Dedifferentiated amniotic fluid mesenchymal stem cell (primary cell): ENCODE data around the gene NEU4.

Source experiments
- DNase-seq: peaks from one replicate; pipeline ENCODE4 v3.0.0-alpha.2; 2016; ENCODE audit errors: extremely low spot score

NEU4 gene

DNA sequence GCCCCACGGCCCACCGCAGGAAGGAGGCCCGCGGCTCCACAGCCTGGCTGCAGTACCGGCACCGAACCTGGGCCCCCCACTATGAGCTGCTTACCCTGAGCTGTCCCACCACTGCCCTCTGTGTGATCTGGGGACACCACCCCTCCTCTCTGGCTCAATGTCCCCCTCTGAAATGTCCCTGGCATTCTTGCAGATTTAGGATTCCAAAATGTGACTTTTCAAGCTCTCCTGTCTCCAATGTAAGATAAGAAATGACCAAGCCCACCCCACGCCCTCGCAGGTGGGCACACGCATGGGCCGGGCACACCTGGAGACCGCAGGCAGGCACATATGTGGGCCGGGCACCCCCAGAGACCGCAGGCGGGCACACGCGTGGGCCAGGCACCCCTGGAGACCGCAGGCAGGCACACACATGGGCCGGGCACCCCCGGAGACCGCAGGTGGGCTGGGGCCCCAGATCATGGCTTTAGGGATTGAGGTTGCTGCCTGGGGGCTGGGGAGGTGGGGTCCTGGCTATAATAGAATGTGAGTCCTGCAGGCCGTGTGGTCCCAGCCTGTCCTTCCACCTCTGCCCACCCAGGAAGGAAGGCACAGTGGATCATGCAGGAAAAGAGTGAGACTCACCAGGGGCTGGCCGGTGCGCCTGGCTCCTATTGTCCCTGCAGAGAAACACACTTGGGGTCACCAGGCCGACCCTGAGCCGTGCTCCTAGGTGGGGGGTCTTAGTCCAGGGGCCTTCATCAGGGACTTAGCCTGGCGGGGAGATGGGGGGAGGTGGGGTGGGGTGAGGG is 42.5 kb downstream of the NEU4 start:
- no peak for DNase-seq

DNA sequence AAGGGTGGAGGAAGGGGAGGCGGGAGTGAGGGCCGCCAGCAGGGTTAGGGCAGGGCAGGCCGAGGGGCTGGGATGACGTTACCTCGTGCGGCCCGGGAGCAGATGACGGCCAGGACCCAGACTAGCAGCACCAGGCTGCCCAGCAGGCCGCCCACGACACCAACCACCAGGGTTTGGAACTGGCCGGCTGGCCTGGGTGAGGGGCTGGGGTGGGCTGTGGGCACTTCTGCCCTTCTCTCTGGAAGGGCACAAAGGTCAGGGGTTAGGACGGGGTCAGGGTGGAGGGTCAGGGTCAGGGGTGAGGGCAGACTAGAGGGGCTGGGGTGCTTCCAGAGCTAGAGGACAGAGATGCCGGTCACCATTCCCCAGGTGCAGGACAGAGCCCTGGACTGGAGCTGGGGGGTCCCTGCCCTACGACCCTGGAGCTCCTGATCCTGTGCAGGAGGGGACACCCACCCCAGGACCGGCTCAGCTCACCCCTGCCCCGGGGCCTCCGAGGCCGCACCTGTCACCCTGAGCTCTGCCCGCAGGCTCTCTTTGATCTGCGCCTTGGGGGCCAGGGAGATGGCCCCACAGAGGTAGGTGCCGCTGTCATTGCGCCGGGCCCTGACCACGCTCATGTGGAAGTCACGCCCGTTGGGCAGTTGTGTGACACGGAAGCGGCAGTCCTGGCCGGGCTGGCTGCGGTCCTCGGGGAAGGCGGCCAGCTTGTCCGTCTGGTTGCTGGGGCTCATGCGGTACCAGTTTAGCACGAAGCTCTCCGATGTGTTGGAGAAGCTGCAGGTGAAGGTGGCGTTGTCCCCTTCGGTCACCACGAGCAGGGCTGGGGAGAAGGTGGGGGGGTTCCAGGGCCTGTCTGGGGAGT is 43.4 kb downstream of the NEU4 start:
- no peak for DNase-seq

- DNase-seq: no peak
Measured at GRCh38 chr2:241852981-241853631, 44.1 kb downstream of the NEU4 start.

DNA sequence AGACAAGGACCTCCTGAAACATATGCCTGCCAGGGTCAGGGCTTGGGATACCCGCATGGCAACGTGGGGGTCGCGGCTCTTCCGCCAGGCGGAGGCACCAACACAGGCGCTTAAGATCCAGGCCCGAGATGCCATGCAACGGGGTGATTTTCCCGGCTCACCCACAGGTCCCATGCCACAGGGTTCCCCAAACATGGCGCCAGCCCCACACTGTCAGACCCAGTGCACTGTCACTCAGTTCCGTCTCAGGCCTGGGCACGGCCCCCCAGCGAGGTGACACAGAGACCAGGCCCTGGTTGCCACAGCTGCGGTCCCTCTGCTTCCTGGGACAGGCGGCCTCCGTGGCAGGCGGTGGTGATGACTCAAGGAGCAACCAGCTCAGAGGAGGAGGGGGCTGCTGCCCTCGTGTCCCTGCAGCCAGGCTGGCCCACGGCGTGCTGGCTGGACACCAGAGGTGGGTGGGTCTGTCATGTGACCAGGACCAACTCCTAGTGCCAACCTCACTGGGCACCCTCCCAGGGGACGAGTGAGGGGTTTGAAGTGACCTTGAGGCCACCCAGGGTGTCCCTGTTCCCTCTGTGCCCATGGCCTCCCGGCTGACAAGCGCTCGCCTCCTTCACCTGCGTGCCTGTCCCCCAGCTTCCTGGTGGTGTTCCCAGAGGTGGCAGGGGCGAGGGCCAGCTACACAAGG is 44.8 kb downstream of the NEU4 start:
- DNase-seq: no peak

DNA sequence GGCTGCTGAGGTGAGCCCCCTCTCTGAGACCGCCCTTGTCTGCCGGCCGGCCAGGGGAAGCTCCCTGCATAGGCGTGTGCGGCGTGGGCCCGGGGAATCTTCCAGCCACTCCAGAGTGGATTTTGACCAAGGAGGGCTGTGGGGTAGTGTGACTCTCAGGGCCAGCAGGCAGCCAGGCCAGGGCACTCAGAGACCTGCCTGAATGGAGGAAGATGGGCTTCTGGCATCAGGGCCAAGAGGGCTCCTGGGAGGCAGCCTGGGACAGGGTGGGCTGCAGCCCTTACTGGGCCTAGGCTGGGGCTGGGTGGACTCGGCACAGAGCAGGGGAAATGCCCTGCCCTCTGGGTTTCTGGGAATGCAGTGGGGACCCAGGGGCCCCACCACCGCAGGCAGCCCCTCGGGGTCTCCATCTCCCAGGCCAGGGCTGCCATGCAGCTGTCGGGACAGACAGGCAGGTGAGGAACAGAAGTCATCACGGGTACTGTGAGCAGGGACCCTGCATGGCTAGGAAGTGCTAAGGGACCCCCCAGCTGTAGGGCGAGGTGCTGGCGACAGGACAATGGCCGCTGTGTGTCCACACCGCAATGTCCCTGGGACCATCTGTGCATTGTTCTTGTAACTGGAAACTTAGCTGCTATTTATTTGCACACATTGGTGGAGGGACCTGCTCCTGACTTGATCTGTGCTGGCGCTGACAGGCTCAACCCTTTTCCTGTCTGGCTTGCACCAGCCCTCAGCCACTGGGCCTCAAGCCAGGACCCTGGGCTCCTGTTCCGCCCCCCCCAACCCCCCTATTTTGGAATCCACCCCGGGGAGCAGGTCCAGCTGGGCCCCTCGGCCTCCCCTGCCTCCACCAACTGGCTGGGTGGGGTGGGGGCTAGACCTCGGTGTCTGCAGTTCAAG is 45.6 kb downstream of the NEU4 start:
- DNase-seq: no peak

GRCh38 chr2:241855245-241855887 is 46.4 kb downstream of the NEU4 start:
- DNase-seq: no peak

DNA sequence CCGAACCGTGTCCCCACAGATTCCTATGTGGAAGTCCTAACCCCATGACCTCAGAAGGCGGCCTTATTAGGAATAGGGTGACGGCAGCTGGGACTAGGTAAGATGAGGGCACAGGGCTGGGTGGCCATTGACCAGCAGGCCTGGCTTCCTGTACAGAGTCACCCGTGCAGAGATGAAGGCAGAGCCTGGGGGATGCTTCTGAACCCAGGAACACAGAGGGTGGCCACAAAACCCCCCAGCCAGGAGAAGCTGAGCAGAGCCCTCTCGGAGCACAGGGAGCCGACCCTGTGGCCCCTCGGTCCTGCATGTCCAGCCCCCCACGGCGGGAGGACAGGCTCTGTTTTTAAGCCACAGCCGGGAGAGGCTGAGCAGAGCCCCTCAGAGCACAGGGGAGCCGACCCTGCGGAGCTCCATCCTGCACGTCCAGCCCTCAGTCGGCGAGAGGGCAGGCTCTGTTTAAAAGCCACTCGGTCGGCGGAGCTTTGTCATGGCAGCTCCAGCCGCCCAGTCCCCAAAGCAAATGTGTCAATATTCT is 47.0 kb downstream of the NEU4 start:
- no peak for DNase-seq

- no peak for DNase-seq
Measured at GRCh38 chr2:241857041-241857541, 48.1 kb downstream of the NEU4 start.

GRCh38 chr2:241857572-241858121 is 48.7 kb downstream of the NEU4 start:
- no peak for DNase-seq

DNA sequence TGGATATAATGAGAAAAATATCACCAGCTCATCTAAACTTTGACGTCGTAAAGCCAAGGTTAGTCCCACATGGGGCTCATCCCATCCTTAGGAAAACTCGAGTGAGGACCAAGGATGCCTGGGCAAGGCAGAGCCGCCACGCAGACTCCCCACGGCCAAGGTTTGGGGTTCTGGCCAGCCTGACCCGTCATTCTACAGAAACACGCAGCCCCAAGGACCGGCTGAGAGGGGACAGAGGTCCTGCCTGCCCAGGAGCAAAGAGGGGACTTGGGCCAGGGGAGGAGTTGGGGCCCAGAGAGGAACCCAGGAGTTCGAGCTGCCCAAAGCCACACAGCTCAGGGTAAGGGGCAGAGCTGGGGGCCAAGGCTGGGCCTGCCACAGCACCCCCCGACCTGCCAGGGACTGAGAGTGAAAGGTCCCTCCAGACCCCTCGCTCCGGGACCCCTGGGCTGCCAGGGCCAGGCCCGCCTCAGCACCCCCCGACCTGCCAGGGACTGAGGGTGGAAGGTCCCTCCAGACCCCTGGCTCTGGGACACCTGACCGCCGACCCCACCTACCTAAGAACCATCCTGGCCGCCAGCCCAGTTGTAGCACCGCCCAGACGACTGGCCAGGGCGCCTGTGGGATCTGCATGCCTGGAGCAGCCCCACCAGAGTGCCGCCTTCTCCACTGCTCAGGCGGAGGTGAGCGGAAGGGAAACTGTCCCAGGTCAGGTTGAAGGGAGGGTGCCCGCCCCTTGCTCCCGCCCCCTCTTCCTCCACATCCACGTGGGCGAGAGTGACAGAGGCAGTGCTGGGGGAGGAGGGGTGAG is 49.4 kb downstream of the NEU4 start, which contains the start of gene PDCD1:
Gene PDCD1 (minus strand): TSS at position 689 of the 811 bp plus-strand sequence. CDS start 56 bp downstream, at position 633.
- no peak for DNase-seq

- no peak for DNase-seq
Measured at GRCh38 chr2:241859017-241859435, 50.0 kb downstream of the NEU4 start.

GRCh38 chr2:241859436-241860183 is 50.6 kb downstream of the NEU4 start:
- DNase-seq: no peak

DNA sequence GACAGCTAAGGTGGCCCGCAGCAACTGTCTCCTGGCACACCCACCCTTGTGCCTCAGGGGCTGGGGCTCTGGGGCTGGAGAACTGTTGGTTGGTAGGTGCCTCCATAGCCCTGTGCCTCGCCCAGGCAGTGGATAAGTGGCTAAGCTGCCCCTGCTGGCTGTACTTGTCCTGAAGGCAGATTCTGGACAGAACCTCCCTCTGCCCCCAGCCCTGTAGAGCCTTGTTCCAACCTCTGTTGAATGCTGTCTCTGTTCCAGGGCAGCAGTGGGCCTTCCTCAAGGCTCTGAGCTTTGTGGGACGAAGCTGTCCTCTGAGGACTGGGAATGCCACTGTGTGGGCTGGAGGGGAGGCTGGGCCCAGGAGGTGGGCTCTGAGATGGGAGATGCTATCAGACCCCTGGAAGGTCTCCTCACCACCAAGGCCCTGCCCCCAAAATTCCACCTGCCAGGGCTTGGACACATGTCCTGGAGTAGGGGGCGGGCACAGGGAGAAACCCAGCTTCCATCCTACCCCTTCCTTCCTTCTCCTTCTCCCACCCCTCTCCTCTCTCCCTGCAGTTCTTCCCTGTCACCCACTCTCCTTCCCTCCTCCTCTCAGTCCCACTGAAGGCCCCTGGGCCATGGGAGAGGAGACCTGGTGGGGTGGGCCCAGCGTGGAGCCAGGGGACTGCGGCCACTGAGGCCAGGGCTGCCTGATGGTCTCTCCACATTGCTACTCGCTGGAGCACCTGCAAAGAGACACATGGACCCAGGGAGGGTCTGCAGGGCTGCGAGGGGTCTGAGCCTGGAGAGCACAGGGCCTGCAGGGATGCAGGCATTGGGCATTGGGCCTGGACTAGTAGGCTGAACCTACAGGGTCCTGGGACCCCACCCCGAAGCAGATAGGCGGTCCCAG is 51.4 kb downstream of the NEU4 start:
- DNase-seq: no peak

DNA sequence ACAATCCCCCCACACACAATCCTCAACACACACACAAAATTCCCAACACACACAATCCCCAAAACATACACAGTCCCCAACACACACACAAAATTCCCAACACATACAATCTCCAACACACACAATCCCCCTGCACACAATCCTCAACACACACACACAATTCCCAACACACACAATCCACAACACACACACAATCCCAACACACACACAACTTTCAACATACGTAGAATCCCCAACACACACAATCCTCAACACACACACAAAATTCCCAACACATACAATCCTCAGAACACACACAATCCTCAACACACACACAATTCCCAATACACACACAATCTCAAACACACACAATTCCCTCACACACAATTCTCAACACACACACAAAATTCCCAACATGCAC is 52.3 kb downstream of the NEU4 start:
- DNase-seq: no peak

DNA sequence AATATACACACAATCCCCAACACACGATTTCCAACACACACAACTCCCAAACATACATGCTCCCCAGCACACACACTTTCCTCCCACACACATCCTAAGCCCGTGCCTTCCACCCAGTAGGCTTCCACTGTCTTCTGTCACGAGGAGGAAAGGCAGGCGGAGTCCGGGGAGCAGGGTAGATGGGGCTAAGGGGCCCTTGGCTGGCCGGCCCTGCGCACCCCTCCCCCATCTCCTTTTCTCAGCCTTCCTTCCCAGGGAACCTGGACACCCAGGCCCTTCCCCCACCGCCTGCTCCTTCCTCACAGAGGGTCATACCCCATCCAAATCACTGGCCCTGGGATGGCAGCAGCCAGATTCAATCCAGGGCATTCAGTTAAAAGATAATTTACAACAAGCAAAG is 53.1 kb downstream of the NEU4 start:
- no peak for DNase-seq

DNA sequence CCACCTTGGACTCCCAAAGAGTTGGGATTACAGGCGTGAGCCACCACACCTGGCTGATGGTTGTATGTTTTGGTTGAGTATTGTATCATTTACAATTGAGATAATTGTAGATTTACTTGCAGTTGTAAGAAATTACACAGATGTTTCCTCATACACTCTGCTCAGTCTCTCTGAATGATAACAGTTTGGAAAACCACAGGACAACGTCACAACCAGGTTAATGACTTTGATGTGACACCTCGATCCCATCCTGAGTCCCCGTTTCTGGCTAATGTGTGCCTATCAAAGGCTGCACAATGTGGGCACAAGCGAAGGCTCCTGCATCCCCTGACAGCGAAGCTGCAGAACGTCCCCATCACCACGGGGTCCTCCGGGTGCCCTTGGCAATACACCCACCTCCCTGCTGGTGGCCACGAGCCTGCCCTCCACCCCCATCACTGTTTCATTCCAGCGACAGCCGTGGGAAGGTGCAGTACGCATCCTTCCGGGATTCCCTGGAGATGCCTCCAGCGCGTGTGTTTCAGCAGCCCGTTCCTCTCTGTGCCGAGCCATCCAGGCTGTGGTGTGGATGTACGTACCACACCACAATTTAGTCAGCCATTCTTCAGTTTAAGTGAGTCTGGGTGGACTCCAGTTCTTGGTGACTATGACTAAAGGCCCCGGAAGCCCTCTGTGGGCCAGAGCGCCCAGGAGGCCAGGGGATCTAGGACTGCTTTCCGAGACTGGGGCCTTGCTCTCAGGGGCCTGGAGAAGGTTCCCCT is 54.0 kb downstream of the NEU4 start:
- no peak for DNase-seq
